Measurements from ENCODE around the gene ZNF710. TPM values are rescaled to one million over a fixed set of nuclear protein-coding genes. Genes with fewer than 3 reads are reported as not detected.

Gene ZNF710
- total RNA-seq, 4 donors from 2014 or later: 7.3 to 13.2 (median 11.4) TPM

DNA sequence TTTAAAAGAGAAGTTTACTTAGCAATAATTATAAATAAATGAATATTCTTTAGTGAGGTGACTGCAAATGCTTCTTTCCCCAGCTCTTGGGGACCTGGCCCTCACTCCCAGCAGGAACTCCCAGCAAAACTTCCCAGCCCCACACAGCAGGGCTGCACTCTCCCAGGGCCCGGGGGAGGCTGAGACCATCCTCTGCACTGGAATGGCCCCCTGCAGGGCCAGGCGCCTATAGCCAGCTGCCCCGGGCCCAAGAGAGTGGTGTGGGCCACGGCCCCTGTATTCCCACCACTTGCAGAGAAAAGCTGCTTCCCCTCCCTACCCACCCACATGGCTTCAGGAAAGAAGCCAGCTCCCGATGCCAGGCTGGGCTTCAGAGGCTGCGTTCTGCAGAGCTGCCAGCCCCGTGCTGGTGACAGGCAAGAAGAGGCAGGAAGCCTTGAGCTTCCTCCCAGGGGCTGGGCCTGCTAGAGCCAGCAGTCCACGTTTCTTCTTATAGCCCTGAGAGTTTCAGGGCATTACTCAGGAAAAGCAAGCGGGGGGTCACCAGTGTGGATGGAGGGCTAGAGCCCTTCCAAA is 81.1 kb downstream of the ZNF710 start:
- Histone ChIP-seq H3K27ac (peak overlapping the region in 3 of 4 donors; percentile 49 to 57 (median 55)), H3K9me3 (no peaks in the 10 kb centered on the region), H3K27me3 (no peaks in the 10 kb centered on the region), H3K36me3 (peaks cover 0 to 89% of the 10 kb centered on the region in 2 donors), H3K4me1 (peaks cover 0 to 23% (median 9%) of the 10 kb centered on the region in 3 donors), H3K4me3 (no peak overlapping the region)
- no peak for ATAC-seq
- 60% methylated on average over 1 of the region's 9 CpGs; no CpG with 5 or more reads in 1 of the 2 donors for WGBS, 2 donors (ENCODE audit: low coverage in 1 of 2)
- TF ChIP-seq POLR2AphosphoS5 (IDR thresholded peaks at IDR 0.05) (no peak), EP300 (IDR thresholded peaks at IDR 0.05) (no peak), POLR2A (IDR thresholded peaks at IDR 0.05) (no peak)
- TF ChIP-seq, protein P1, sequence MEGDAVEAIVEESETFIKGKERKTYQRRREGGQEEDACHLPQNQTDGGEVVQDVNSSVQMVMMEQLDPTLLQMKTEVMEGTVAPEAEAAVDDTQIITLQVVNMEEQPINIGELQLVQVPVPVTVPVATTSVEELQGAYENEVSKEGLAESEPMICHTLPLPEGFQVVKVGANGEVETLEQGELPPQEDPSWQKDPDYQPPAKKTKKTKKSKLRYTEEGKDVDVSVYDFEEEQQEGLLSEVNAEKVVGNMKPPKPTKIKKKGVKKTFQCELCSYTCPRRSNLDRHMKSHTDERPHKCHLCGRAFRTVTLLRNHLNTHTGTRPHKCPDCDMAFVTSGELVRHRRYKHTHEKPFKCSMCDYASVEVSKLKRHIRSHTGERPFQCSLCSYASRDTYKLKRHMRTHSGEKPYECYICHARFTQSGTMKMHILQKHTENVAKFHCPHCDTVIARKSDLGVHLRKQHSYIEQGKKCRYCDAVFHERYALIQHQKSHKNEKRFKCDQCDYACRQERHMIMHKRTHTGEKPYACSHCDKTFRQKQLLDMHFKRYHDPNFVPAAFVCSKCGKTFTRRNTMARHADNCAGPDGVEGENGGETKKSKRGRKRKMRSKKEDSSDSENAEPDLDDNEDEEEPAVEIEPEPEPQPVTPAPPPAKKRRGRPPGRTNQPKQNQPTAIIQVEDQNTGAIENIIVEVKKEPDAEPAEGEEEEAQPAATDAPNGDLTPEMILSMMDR (IDR thresholded peaks at IDR 0.05): no peak

- Histone ChIP-seq H3K36me3 (peaks cover 0 to 96% of the 10 kb centered on the region in 2 donors), H3K4me1 (peaks cover 0 to 28% (median 9%) of the 10 kb centered on the region in 3 donors), H3K27me3 (no peaks in the 10 kb centered on the region), H3K4me3 (no peak overlapping the region), H3K9me3 (no peaks in the 10 kb centered on the region), H3K27ac (peak overlapping the region in 3 of 4 donors; percentile 17 to 51 (median 39))
- no peak for TF ChIP-seq POLR2AphosphoS5 (IDR thresholded peaks at IDR 0.05)
- TF ChIP-seq, protein P1 (IDR thresholded peaks at IDR 0.05): no peak
- TF ChIP-seq EP300 (IDR thresholded peaks at IDR 0.05): no peak
- no peak for TF ChIP-seq POLR2A (IDR thresholded peaks at IDR 0.05)
- no peak for ATAC-seq
- 95 to 97% methylated on average over 3 of the region's 5 CpGs for WGBS, 2 donors (ENCODE audit: low coverage in 1 of 2)
These were observed 82.3 kb downstream of the ZNF710 start for GRCh38 chr15:90083419-90083818.

GRCh38 chr15:90083954-90084607 is 83.0 kb downstream of the ZNF710 start:
- no peaks in the 10 kb centered on the region for H3K9me3 ChIP-seq
- H3K36me3 ChIP-seq: peaks cover 0 to 96% of the 10 kb centered on the region in 2 donors
- H3K27me3 ChIP-seq: no peaks in the 10 kb centered on the region
- peak overlapping the region in 2 of 4 donors; percentile 39 to 51 for H3K27ac ChIP-seq
- peaks cover 0 to 28% (median 9%) of the 10 kb centered on the region in 3 donors for H3K4me1 ChIP-seq
- no CpG with 5 or more reads among the region's 14 CpGs for WGBS, 2 donors (ENCODE audit: low coverage in 1 of 2)
- H3K4me3 ChIP-seq: no peak overlapping the region
- ATAC-seq: no peak
- no peak for TF ChIP-seq EP300 (IDR thresholded peaks at IDR 0.05)

- Histone ChIP-seq H3K27ac (peak overlapping the region in 3 of 4 donors; percentile 31 to 51 (median 39)), H3K9me3 (no peaks in the 10 kb centered on the region), H3K4me1 (peaks cover 0 to 28% (median 9%) of the 10 kb centered on the region in 3 donors), H3K4me3 (no peak overlapping the region), H3K27me3 (no peaks in the 10 kb centered on the region), H3K36me3 (peaks cover 0 to 96% of the 10 kb centered on the region in 2 donors)
- TF ChIP-seq EP300 (IDR thresholded peaks at IDR 0.05) (no peak), POLR2A (IDR thresholded peaks at IDR 0.05) (no peak), POLR2AphosphoS5 (IDR thresholded peaks at IDR 0.05) (no peak)
- TF ChIP-seq, protein P1 (IDR thresholded peaks at IDR 0.05): no peak
- 80% methylated on average over 1 of the region's 18 CpGs; no CpG with 5 or more reads in 1 of the 2 donors for WGBS, 2 donors (ENCODE audit: low coverage in 1 of 2)
- ATAC-seq: no peak
These were observed 83.8 kb downstream of the ZNF710 start for GRCh38 chr15:90084876-90085423.

DNA sequence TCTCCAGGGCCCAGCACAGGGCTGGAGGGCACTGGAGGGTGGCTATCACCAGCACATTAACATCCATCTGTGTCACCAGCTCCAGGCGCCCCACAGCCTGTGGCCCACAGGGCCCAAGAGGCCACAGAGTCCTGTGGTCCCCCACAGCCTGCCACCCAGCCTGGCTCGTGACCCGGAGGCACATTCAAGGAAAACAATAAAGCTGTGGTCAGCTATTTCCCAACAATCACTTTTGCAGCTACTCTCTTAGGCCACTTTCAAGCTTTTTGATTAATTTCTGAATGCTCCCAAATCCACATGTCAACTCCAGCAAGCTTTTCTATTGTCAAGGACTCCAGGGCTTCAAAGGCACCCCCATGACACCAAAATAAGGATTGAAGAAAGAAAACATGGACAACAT is 84.4 kb downstream of the ZNF710 start:
- peak overlapping the region in 3 of 4 donors; percentile 31 to 51 (median 39) for H3K27ac ChIP-seq
- H3K9me3 ChIP-seq: no peaks in the 10 kb centered on the region
- H3K4me1 ChIP-seq: peaks cover 0 to 28% (median 9%) of the 10 kb centered on the region in 3 donors
- no peak overlapping the region for H3K4me3 ChIP-seq
- no peaks in the 10 kb centered on the region for H3K27me3 ChIP-seq
- no peak for ATAC-seq
- 81% methylated on average over 3 of the region's 3 CpGs; no CpG with 5 or more reads in 1 of the 2 donors for WGBS, 2 donors (ENCODE audit: low coverage in 1 of 2)
- no peak for TF ChIP-seq POLR2AphosphoS5 (IDR thresholded peaks at IDR 0.05)
- no peak for TF ChIP-seq POLR2A (IDR thresholded peaks at IDR 0.05)
- no peak for TF ChIP-seq EP300 (IDR thresholded peaks at IDR 0.05)
- TF ChIP-seq, protein P1 (IDR thresholded peaks at IDR 0.05): no peak
- peaks cover 0 to 96% of the 10 kb centered on the region in 2 donors for H3K36me3 ChIP-seq
